Upper lobe of left lung (tissue), 6 donors: ENCODE data around the gene DCST1. TPM values are rescaled to one million over a fixed set of nuclear protein-coding genes. Genes with fewer than 3 reads are reported as not detected.

ENCODE experiments used
- ATAC-seq, 2 donors: fragments of 200-7000 bp; cut with Tn5 transposase; one replicate each; pipeline ENCODE4 v1.9.1; 2022; ENCODE audit warnings: mild to moderate bottlenecking in 2 of 2, moderate library complexity in 2 of 2; ENCODE audit not compliant: low FRiP score in 2 of 2
- DNase-seq, 2 donors: peaks; one replicate each; pipeline ENCODE4 v3.0.0-alpha.2; 2019 to 2020
- H3K27ac ChIP-seq, 4 donors: fragments of 200-600 bp; sonication (generic); one replicate each; pipeline ENCODE4 v1.5.1; 2016 to 2019
- H3K27me3 ChIP-seq, 4 donors: fragments of 200-600 bp; sonication (generic); one replicate each; pipeline ENCODE4 v1.5.1; 2017 to 2019
- H3K36me3 ChIP-seq, 4 donors: fragments of 200-600 bp; sonication (generic); one replicate each; pipeline ENCODE4 v1.5.1; 2016 to 2019
- H3K4me1 ChIP-seq, 4 donors: fragments of 200-600 bp; sonication (generic); one replicate each; pipeline ENCODE4 v1.5.1; 2018 to 2019
- H3K4me3 ChIP-seq, 4 donors: fragments of 200-600 bp; sonication (generic); one replicate each; pipeline ENCODE4 v1.5.1; 2017 to 2019; ENCODE audit warnings: mild to moderate bottlenecking in 2 of 4, moderate library complexity in 1 of 4
- H3K9me3 ChIP-seq, 4 donors: fragments of 200-600 bp; sonication (generic); one replicate each; pipeline ENCODE4 v1.5.1; 2018 to 2019
- CTCF ChIP-seq, 6 experiments: fragments of 450-650 bp in 4 of 6; fragments of 200-600 bp in 2 of 6; sonication (generic) in 2 of 6; IDR thresholded peaks; one replicate each; pipeline ENCODE4 v1.5.1; 2016 to 2019; ENCODE audit warnings: antibody characterized with exemption in 6 of 6
- EP300 ChIP-seq, 4 donors: sonication (generic); formaldehyde crosslinking; IDR thresholded peaks; one replicate each; pipeline ENCODE4 v1.5.1; 2017; ENCODE audit warnings: antibody characterized with exemption in 4 of 4, control low read depth in 2 of 4
- POLR2A ChIP-seq, 4 donors: fragments of 450-650 bp; IDR thresholded peaks; one replicate each; pipeline ENCODE4 v1.5.1; 2016 to 2017; ENCODE audit warnings: antibody characterized with exemption in 4 of 4, mild to moderate bottlenecking in 2 of 4
- POLR2AphosphoS5 ChIP-seq, 2 donors: sonication (generic); formaldehyde crosslinking; IDR thresholded peaks; one replicate each; pipeline ENCODE4 v1.5.1; 2017; ENCODE audit warnings: antibody characterized with exemption in 2 of 2
- WGBS, 2 donors: methylation state at CpG; one replicate each; pipeline ENCODE4 v1.1.5; 2017 to 2018; 5-methylcytosine and 5-hydroxymethylcytosine counted together
- total RNA-seq, 6 donors: library from RNA; depleted of rRNA in 4 of 6; stranded (reverse); fragments of >200 nt in 4 of 6; gene quantifications; one replicate each; pipeline versions ENCODE4 v1.1.0 to v1.2.1, GENCODE V29; 2016 to 2021
- donor health status: DM: no; HTN: no; CAD: no; lungs with moderate emphysema.
- donor health status: DM: no; HTN: yes; CAD: no; lungs with severe emphysema.

Gene DCST1
- total RNA-seq, 6 donors from 2014 or later: 0.89 TPM; not detected in 5

- DNase-seq (no peak), ATAC-seq (peak; percentile 14 to 17)
- TF ChIP-seq EP300 (IDR thresholded peaks at IDR 0.05) (no peak), POLR2AphosphoS5 (IDR thresholded peaks at IDR 0.05) (peak; percentile 5 to 67), POLR2A (IDR thresholded peaks at IDR 0.05) (peak in 2 of 4 donors; percentile 7 to 60), CTCF (IDR thresholded peaks at IDR 0.05) (no peak)
- Histone ChIP-seq H3K27ac (peak overlapping the region; percentile 93 to 95 (median 94)), H3K36me3 (peaks cover 0 to 26% (median 19%) of the 10 kb centered on the region in 4 donors), H3K9me3 (no peaks in the 10 kb centered on the region), H3K27me3 (no peaks in the 10 kb centered on the region), H3K4me3 (peak overlapping the region; percentile 83 to 94 (median 84)), H3K4me1 (peaks cover 25 to 52% (median 35%) of the 10 kb centered on the region in 4 donors)
- WGBS, 2 donors: 0% methylated on average over 17 to 29 of the region's 31 CpGs
Observed at GRCh38 chr1:155051342-155051776, 17.7 kb downstream of the DCST1 start.

GRCh38 chr1:155051777-155052398 is 18.3 kb downstream of the DCST1 start:
- H3K36me3 ChIP-seq: peaks cover 0 to 31% (median 24%) of the 10 kb centered on the region in 4 donors
- peak overlapping the region; percentile 83 to 94 (median 84) for H3K4me3 ChIP-seq
- TF ChIP-seq CTCF (IDR thresholded peaks at IDR 0.05) (no peak), POLR2A (IDR thresholded peaks at IDR 0.05) (peak in 1 of 4 donors; percentile 19), EP300 (IDR thresholded peaks at IDR 0.05) (no peak), POLR2AphosphoS5 (IDR thresholded peaks at IDR 0.05) (peak; percentile 10 to 77)
- H3K27ac ChIP-seq: peak overlapping the region; percentile 93 to 95 (median 94)
- H3K27me3 ChIP-seq: no peaks in the 10 kb centered on the region
- 1 to 2% methylated on average over 22 to 23 of the region's 27 CpGs for WGBS, 2 donors
- DNase-seq: peak; percentile 84 to 85
- H3K9me3 ChIP-seq: no peaks in the 10 kb centered on the region
- ATAC-seq: peak; percentile 61
- H3K4me1 ChIP-seq: peaks cover 25 to 52% (median 35%) of the 10 kb centered on the region in 4 donors

- WGBS, 2 donors: 20 to 35% methylated on average over 9 to 12 of the region's 12 CpGs
- peak overlapping the region; percentile 83 to 94 (median 84) for H3K4me3 ChIP-seq
- peaks cover 2 to 39% (median 32%) of the 10 kb centered on the region in 4 donors for H3K36me3 ChIP-seq
- TF ChIP-seq EP300 (IDR thresholded peaks at IDR 0.05) (no peak), POLR2AphosphoS5 (IDR thresholded peaks at IDR 0.05) (peak; percentile 22 to 58), POLR2A (IDR thresholded peaks at IDR 0.05) (no peak), CTCF (IDR thresholded peaks at IDR 0.05) (peak in 2 of 6 experiments; percentile 7 to 9)
- DNase-seq (peak in 1 of 2 donors; percentile 58), ATAC-seq (no peak)
- H3K9me3 ChIP-seq: no peaks in the 10 kb centered on the region
- no peaks in the 10 kb centered on the region for H3K27me3 ChIP-seq
- peaks cover 25 to 52% (median 35%) of the 10 kb centered on the region in 4 donors for H3K4me1 ChIP-seq
- peak overlapping the region; percentile 93 to 95 (median 94) for H3K27ac ChIP-seq
Observed at GRCh38 chr1:155052439-155053395, 19.1 kb downstream of the DCST1 start.

- peaks cover 25 to 52% (median 35%) of the 10 kb centered on the region in 4 donors for H3K4me1 ChIP-seq
- H3K4me3 ChIP-seq: peak overlapping the region in 1 of 4 donors; percentile 94
- WGBS, 2 donors: 77 to 88% methylated on average over 3 to 7 of the region's 7 CpGs
- no peaks in the 10 kb centered on the region for H3K9me3 ChIP-seq
- DNase-seq (no peak), ATAC-seq (no peak)
- peak overlapping the region; percentile 43 to 95 (median 72) for H3K27ac ChIP-seq
- H3K36me3 ChIP-seq: peaks cover 9 to 48% (median 41%) of the 10 kb centered on the region in 4 donors
- no peak for TF ChIP-seq CTCF (IDR thresholded peaks at IDR 0.05)
- no peak for TF ChIP-seq POLR2A (IDR thresholded peaks at IDR 0.05)
- TF ChIP-seq POLR2AphosphoS5 (IDR thresholded peaks at IDR 0.05): no peak
- TF ChIP-seq EP300 (IDR thresholded peaks at IDR 0.05): no peak
- H3K27me3 ChIP-seq: no peaks in the 10 kb centered on the region
Observed at GRCh38 chr1:155053531-155054105, 20.0 kb downstream of the DCST1 start.
